NCI-H524 (cell line): Measurements from ENCODE around the gene LBH.
A peak's percentile ranks its signal among the peaks of the same experiment; 100 is the strongest.
"Not testable (repeated sequence)": the region's sequence is repeated elsewhere in the genome, so short reads cannot be mapped to it uniquely, and the experiment has no call there.

Experiments used
- DNase-seq, 2 experiments: peaks; one replicate each; lab custom pipeline; 2025; lab: John Stamatoyannopoulos, UW

LBH gene

DNA sequence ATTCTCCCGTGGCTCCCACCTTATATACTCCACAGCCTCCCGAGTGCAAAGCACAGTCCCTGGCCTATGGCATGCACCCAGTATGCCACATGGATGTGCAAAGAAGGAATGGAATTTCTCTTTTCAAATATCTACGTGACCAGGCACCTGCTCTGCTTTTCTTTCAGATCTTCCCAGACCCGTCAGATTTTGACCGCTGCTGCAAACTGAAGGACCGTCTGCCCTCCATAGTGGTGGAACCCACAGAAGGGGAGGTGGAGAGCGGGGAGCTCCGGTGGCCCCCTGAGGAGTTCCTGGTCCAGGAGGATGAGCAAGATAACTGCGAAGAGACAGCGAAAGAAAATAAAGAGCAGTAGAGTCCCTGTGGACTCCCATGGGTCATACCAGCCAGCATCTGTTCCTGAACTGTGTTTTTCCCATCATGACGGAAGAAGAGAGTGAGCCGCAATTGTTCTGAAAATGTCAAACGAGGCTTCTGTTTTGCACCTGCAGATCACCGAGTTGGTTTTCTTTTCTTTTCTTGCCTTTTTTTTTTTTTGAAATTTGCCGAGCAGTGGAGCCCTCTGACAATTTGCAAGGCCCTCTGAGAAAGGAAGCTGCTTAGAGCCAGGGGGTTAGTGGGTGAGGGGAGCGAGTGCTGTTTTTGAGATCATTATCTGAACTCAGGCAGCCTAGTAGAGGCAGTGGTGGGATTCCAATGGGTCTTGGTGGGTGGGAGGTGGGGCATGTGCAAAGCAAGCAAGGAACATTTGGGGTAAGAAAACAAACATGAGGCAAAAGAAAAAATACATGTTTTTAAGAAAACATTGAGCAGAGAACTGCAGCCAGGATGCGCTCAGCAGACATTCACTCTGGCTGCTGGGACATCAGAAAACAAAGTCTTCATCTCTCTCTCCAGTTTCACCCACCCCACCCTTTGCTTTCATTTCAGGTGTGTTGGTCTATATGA lies 26.2 kb downstream of the LBH start:
- no peak for DNase-seq

DNA sequence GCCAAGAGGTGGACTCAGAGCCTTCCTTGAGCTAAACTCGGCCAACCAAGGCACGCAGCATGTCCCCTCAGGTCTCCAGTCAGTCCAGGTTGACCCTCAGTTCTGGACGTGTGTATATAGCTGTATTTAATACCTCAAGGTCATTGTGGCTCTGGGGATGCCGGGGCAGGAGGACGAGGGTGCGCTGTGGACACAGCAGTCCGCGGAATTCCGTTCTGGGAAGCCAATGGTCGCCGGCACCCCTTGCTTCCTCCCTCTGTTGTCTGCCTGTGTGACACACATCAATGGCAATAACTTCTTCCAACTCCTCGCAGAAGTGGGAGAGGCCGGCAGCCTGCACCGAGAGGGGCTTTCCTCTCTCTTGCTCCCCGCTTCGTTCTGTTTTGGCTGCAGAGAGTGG lies 27.7 kb downstream of the LBH start:
- DNase-seq, result no peak

DNA sequence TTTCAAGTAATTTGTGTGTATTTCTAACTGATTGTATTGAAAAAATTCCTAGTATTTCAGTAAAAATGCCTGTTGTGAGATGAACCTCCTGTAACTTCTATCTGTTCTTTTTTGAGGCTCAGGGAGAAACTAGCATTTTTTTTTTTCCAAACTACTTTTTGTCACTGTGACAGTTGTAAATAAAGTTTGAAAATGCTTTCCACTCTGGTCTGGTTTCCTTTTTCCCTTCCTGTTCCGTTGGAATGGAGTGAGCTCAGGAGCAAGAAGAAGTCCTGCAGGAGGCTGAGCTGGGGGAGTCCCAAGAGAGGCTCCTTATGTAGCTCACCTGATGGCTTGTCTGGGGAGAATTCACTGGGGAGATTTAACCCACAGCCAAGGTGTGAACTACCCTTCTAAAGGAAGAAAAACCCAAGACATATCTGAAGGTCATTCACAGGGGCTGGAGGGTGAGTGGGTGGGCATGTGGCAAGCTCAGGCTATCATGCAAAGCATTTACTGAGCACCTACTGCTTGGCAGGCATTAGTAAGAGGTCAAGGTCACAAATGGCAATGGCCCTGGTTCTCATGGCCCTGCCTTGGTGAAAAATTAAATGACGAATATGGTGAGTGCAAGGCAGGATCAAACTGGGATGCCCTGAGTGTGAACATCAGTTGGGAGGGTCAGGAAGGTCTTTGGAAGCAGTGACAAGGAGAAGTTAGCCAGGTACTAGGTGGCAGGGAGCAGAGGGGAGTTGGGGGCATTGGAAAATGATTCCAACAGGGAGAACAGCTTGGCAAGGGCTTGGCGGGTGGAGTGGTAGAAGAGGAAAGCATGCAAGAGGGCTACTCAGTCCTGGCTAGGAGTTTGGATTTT lies 28.7 kb downstream of the LBH start:
- DNase-seq, result no peak

DNA sequence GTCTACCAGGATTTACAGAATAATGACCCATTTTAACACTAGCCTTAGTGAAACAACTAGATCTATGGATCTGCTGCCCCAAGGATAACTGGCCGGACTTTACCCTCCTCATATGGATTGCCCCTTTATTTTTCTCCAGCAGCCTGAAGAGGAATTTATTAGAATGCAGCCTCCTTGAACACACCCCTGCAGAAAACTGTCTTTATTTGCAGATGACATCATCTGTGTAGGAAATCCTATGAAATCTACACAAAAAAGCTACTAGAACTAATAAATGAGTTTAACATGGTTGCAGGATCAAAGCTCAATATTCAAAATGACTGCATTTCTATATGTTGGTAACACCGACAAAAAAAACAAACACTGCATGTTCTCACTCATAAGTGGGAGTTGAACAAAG lies 29.6 kb downstream of the LBH start:
- no peak for DNase-seq

- no peak for DNase-seq
Observed at GRCh38 chr2:30261695-30262211, 30.4 kb downstream of the LBH start.

DNA sequence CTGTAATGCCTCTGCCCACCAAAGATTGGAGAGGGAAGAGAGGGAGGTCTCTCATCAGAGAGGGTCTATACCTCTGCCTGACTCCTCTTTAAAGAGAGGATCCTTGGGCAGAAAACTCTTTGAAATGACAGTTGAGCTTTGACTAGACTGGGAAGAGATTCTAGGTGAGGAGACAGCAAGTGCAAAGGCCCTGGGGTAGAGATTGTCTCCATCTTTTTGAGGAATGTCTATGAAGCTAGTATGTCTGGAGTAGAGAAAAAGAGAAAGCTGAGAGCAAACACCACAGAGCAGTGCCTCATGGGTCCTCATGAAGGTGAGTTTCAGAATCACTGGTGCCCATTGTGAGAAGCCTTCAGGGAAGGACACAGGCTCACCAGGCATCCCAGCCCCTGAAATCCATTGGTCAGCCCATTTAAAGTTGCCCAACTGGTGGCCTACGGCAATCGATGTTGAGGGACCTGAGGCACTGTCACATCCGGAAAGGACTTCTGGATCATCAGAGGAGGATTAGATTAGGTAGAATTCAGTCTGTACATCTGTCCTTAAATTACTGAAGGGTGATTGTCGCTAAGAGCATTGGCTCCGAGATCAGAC lies 31.5 kb downstream of the LBH start:
- no peak for DNase-seq

DNA sequence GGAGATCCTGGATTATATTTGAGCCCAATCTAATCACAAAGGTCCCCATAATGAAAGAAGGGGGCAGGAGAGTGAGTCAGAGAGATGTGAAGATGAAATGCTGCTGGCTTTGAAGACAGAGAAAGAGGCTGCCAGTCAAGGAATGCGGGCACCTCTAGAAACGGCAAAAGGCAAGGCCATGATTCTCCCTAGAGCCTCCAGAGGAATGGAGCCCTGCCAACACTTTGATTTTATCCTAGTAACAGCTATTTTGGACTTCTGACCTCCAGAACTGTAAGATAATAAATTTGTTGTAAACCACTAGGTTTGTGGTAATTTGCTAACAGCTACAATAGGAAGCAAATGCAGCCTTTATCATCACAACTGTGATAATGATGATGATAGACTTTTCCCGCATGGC lies 32.9 kb downstream of the LBH start:
- no peak for DNase-seq

DNA sequence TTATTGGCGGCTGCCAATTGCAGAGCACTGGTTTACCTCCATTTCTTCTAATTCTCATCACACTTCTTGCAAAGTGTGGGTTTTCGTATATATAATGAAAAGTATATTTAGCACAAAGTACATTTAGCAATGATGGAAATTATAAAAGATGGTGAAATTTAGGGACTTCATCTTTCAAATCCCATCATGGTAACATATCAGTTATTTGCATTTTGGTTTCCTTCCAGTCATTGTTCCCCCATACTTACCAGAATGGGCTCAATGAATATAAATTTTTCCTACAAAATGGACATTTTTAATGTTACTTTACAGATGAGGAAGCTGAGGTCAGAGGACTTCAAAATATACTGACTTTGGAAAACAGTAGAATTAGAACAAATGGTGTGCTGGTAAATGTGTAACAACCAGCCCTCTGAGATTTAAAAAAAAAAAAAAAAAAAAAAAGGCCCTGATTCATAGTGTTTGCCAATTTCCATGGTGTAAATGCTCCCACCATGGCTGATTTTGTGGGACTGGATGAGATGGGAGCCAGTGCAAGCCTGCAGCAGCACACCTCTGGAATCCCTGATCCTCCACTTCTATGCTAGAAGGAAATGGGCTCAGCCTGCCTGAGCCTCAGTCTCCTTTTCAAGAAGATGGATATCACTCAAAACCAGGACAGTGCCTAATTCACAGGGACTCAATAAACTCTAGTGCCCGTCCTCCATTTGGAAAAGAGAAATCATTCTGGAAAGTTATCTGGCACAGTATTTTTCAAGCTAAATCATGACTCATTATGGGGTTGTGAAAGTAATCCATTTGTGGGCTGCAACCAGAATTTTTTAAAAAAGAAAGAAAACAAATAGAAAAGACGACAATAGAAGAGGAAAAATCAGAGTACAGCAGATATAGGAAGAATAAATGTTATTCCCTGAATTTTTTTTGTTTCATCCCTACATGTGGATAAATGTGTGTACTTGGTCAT lies 34.0 kb downstream of the LBH start:
- DNase-seq, result no peak

DNA sequence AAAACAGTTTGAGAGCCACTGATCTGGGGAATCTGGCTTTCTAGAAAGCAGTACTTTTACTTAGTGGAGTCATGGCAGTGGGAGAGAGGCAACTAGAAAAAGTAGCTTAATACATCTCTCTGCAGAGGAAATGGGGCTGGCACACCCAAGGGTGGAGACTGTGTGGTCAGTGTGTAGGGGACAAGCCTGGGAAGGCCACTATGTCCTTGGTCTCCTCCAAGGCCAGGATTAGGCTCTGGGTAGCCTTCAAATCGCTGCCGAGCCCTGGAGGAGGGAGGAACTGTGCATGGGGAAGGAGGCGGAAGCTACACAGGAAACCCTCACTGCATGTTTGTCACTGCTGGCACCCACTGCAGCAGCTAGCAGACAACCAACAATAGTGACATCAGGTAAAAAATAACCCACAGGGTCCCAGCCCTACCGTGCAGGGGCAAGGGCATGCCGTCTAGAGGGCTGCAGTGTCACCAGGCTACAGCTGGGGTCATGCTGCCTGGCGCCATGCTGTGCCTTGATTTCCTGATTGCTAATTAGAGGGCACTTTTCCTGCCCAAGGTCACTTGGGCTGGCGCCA lies 34.8 kb downstream of the LBH start:
- no peak for DNase-seq

DNA sequence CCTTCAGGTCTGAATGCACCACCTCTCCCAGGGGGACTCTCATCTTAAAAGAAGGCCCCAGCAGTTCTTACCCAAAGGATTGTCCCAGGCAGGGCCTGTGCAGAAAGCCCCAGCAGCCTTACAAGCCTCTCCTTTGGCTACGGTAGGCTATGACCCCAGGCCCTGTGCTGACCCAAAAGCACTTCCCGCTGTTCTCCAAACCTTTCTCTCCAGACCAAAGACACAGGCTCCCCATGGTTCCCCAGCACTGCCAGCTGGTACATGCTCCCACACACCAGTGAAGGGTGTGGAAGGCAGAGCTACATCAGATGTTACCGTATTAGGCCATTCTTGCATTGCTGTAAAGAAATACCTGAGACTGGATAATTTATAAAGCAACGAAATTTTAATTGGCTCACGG lies 35.4 kb downstream of the LBH start:
- no peak for DNase-seq

- DNase-seq, result no peak
Observed at GRCh38 chr2:30267161-30267975, 36.0 kb downstream of the LBH start.

DNA sequence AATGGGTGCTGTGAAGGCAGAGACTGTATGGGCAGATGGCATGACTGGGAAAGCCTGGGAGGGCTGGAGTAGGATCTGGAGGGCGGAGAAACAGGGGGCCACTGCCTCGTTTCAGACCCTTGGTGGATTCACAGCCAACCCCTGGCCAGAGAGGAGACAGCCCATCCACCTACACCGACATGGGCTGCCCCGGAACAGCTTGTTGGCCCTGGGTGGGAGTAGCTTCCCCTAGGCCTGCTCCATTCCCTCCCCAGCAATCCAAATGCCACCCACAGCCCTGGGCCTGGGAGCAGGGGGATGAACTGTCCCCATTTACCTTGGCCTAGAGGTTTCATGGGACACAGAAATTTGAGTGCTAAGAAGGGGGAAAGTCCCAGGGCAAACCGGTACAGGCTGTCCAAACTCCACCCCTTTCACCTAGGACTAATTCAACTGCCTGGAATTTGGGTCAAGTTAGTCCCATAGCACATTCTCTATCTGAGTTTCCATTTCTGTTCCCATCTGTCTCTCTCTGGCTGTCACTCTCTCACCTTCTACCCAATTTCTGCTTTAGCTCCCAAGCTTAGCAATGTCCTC lies 37.0 kb downstream of the LBH start:
- DNase-seq, result peak in 1 of 2 experiments; percentile 39

DNA sequence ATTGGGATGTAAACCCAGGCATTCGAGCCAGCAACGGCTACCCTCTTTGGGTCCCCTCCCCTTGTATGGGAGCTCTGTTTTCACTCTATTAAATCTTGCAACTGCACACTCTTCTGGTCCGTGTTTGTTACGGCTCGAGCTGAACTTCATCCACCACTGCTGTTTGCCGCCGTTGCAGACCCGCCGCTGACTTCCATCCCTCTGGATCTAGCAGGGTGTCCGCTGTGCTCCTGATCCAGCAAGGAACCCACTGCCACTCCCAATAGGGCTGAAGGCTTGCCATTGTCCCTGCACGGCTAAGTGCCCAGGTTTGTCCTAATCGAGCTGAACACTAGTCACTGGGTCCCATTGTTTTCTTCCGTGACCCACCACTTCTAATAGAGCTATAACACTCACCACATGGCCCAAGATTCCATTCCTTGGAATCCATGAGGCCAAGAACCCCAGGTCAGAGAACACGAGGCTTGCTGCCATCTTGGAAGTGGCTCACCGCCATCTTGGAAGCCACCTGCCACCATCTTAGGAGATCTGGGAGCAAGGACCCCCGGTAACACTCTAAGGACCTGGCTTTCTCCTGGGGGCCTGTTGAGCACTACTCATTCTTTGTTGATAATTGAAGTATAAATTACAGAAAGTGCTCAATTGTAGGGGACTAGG lies 37.9 kb downstream of the LBH start:
- DNase-seq, result not testable (repeated sequence)

DNA sequence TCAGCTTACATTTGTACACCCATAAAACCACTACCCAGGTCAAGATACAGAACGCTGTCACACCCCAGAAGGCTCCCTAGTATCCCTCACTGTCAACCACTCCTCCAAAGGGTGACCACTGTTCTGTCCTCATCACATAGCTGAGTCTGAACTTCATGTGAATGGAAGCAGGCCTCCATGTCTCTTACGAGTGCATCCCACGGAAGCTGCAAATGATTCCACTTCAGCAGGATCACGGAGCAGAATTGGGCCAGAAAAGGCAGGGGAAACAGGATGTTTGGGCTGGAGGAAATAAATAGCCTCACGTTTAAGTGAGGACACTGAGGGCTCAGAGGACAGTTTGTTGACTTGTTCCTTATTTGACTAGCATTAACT lies 38.4 kb downstream of the LBH start:
- no peak for DNase-seq

DNA sequence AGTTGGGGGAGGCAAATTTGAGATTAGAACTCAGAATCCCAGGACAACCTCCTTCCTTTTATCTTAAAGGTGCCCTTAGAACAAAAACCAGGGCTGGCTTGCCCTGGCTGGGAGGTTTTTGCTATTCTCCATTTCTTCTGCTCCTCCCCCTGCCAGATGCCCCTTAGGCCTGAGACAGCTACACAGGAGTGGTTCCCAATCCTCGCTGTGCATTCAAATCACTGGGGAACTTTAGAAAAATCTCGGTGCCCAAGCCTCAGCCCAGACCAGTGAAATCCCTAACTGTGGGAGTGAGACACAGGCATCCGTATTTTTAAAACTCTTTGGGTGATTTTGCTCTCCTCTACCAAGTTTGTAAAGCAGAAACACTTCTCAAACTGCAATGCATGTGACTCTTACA lies 38.8 kb downstream of the LBH start:
- no peak for DNase-seq

GRCh38 chr2:30271301-30271700 lies 40.0 kb downstream of the LBH start:
- no peak for DNase-seq

GRCh38 chr2:30272286-30272685 lies 41.0 kb downstream of the LBH start:
- no peak for DNase-seq

GRCh38 chr2:30272761-30273573 lies 41.6 kb downstream of the LBH start:
- DNase-seq, result no peak
